Measurements from ENCODE around the gene CRYGN.

The CRYGN gene

GRCh38 chr7:151405056-151405455 is 34.9 kb downstream of the CRYGN start:
- DNase-seq: no peak

- DNase-seq: no peak
Measured at GRCh38 chr7:151404216-151405011, 35.5 kb downstream of the CRYGN start.

DNA sequence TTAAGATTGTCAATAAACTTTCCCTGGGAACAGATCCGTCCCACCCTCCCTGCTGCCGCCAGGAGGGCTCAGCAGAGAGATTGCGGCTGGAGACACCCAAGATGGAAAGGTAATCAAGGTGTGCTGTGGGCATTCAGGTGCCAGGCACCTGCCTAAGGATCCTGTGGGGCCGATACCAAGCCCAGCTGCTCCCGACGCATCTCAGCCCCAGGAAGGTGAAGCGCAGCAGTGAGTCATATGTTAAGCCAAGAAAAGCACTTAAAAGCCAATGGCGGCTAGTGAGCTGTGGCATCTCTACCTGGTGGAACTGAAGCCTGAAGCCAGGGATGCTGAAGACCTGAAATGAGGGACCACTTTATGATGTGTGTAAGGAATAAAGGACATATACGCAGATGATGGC is 36.2 kb downstream of the CRYGN start:
- DNase-seq: peak; percentile 10

GRCh38 chr7:151402029-151402835 is 37.7 kb downstream of the CRYGN start:
- DNase-seq: no peak

DNA sequence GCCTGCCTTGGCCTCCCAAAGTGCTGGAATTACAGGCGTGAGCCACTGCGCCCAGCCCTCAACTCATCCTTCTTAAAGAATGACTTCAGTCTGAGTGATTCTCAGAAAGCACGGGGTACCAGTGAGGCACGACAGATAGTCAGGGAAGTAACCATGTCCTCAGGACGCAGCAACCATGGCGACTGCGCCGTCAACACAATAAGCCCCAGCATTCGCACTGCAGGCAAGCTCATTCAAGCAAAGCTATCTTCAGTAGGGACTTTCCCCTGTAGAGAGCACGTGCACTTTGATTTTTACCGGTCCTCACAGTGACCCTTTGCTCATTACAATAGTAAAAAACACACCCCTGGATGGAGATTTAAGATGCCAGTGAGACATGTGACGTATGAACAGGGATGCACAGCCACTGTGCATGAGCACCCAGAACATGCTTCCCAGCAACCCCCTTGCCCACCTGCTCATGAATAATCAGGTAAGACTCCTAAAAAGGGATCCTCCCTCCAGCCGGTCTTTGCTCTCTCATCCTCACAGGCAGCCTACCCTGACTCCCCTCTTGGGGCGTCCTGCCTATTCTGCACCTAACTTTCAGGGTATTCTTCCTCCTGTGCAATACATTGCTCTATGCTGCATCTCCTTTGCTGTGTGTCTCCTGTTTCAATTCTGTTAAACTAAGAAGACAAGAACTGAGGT is 39.2 kb downstream of the CRYGN start:
- DNase-seq: peak; percentile 36

- no peak for DNase-seq
Measured at GRCh38 chr7:151399906-151400305, 40.0 kb downstream of the CRYGN start.

- DNase-seq: no peak
Measured at GRCh38 chr7:151399305-151399601, 40.7 kb downstream of the CRYGN start.

- DNase-seq: no peak
Measured at GRCh38 chr7:151398446-151399304, 41.3 kb downstream of the CRYGN start.

GRCh38 chr7:151397026-151397425 is 42.9 kb downstream of the CRYGN start:
- no peak for DNase-seq

DNA sequence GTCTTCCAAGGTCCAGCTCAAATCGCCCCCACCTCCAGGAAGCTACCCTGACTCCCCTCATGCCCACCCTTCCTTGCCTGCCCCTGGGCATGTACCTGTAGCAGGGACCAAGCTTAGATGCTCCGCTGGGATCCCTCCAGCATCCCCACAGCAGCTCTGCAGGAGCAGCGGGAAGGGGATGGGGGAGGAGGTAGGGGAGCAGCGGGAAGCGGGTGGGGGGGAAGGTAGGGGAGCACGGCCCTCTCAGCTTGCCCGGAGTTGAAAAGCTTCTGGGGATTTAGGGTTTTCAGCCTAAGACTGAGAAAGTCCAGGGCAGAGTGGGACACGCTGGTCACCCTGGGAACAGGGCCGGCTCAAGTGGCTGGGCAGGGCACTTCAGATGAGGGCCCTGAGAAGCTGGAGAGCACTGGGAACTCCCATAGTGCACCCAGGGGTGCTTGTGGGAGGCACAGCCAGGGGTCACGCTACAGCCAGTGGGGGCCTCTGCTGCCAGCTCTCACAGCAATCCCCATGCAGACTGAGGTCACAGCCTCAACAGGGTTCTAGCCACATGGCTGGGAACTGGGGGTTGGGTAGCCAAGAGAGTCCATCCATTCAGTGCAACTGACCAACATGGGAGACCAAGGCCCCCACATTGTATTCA is 43.5 kb downstream of the CRYGN start:
- no peak for DNase-seq

- DNase-seq: peak; percentile 37
Measured at GRCh38 chr7:151395036-151395367, 44.9 kb downstream of the CRYGN start.

- no peak for DNase-seq
Measured at GRCh38 chr7:151394076-151395035, 45.6 kb downstream of the CRYGN start.

DNA sequence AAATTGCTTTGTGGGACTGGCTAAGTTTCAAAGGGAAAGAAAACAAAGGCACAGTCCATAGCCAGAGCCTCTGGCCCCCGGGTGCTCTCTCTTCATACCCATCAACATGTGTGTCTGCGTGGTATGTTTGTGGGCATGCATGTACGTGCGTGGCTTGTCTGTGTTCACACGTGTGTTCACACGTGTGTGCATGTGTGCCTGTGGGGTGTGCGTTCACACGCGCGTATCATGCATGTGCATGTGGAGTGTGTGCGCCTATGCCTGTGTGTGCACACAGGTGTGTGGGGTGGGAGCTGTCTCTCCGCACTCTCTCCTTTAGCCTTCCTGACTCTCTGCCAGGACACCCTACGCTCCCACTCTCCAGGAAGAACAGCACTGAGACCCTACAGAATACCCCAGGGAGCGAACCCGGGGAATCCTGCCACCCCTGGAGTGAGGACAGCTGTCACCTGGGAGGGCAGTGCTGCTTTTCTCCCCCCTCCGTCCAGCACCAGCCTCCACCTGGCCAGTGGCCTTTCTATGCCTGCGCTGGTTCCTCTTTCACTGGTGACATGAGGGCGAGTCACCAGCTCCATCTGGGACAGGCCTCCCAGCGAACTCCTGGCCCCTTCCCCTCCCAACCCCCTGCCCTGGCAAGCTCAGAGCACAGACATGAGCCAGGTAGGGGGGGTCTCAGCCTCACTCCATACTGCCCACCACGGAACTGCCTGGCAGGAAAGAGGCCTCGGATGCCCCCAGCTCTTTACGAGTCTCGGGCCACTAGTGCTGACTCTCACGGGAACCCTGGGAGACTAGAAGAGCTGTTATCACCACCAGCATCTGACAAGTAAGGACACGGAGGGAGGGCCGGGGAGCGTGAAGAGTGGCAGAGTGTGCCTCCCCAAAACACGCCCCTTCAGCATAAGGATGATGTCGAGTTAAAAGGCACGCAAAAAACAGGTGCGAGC is 46.6 kb downstream of the CRYGN start:
- no peak for DNase-seq

- no peak for DNase-seq
Measured at GRCh38 chr7:151392426-151392825, 47.5 kb downstream of the CRYGN start.

DNA sequence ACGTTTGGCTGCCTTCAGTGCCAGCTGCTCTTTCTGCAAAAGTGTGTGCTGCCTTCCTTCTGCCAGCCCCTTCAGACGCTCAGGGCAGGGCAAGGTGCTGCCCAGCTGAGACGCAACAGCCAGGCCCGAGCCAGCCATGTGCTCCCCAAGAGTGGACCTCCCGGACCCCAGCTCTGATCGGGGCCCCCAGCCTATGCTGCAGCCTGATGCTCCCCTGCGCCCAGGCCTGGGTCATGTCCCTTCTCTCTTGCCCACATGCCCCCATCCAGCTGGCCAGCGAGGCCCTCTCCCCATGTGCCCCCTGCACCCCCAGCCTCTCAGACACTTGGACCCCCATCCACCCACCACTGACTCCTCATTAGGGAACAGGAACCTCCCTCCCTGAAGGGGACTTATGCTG is 47.9 kb downstream of the CRYGN start:
- DNase-seq: no peak

- no peak for DNase-seq
Measured at GRCh38 chr7:151391358-151391730, 48.6 kb downstream of the CRYGN start.

GRCh38 chr7:151390598-151391357 is 49.2 kb downstream of the CRYGN start:
- no peak for DNase-seq

DNA sequence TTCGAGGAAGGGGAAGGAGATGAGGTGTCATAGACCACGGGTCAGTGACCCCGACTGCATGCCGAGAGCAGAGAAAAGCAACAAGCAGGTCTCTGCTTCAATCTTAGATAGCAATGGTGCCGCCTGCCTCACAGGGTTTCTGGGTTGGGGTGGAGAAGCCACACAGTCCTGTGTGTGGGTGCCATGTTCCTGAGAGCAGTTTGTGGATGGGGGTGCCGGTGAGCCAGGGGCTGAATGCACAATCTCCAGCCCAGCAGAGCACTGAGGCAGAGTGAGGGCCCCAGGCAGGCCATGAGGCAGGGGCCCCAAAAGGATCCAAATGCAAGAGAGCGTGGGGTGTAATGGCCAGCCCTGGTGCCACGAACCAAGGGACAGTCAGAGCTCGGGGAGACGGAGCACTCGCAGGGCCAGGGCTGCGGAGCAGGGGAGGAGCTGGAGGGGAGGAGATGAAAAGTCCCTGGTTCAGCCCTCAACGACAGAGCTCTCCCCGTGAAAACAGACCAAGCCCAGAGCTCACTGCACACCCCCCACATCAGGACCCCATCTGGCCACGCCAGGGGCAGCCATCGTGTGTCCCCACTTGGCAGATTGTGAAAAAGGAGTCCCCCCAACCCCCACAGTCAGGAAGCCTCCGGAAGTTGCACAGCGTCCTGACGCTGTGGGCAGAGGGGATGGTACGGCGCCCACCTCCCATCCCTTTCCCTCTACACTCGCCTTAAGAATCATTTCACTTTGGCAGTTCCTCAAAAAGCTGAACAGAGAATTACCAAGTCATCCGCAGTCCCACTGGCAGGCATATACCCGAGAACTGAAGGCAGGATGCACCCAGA is 50.0 kb downstream of the CRYGN start:
- DNase-seq: no peak
